ENCODE measurements around the gene TMCC1.

DNA sequence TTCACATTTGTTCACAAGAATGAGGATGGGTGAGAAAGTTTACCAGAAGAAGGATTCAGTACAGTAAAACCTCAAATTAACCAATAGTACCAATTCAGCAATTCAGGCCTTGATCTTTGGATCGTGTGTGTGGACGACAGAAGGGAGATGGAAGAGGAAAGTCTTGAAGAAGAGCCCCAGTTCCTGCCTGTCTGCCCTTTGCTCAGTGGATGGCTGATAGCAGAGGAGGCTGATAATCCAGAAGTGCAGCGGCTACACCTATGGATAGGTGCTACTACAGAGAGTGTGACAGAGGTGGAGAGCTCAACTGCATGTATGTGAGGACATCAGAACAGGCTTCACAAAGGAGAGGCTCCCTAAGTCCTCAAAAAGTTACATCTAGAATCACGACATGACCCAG is 257.9 kb downstream of the TMCC1 start:
- TF ChIP-seq, protein P1, sequence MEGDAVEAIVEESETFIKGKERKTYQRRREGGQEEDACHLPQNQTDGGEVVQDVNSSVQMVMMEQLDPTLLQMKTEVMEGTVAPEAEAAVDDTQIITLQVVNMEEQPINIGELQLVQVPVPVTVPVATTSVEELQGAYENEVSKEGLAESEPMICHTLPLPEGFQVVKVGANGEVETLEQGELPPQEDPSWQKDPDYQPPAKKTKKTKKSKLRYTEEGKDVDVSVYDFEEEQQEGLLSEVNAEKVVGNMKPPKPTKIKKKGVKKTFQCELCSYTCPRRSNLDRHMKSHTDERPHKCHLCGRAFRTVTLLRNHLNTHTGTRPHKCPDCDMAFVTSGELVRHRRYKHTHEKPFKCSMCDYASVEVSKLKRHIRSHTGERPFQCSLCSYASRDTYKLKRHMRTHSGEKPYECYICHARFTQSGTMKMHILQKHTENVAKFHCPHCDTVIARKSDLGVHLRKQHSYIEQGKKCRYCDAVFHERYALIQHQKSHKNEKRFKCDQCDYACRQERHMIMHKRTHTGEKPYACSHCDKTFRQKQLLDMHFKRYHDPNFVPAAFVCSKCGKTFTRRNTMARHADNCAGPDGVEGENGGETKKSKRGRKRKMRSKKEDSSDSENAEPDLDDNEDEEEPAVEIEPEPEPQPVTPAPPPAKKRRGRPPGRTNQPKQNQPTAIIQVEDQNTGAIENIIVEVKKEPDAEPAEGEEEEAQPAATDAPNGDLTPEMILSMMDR (IDR thresholded peaks at IDR 0.05) = no peak
- no peak for TF ChIP-seq POLR2A (IDR thresholded peaks at IDR 0.05)
